CD8-positive, alpha-beta memory T cell (primary cell): ENCODE measurements around the gene SUSD6. TPM values are rescaled to one million over a fixed set of nuclear protein-coding genes. Genes with fewer than 3 reads are reported as not detected.

Experiments used
- CTCF ChIA-PET: fragments of 350-600 bp; sonication (Branson Sonifier 250); formaldehyde crosslinking; loops from one replicate; lab custom pipeline; 2021; ENCODE audit warnings: antibody characterized with exemption; lab: Charles Lee
- POLR2A ChIA-PET: fragments of 350-600 bp; sonication (Branson Sonifier 250); formaldehyde crosslinking; loops from one replicate; lab custom pipeline; 2021; ENCODE audit warnings: antibody characterized with exemption; lab: Charles Lee
- DNase-seq, 5 donors: peaks; one replicate each; pipeline versions ENCODE4 v3.0.0 to v3.0.0-alpha.2; 2020 to 2022; ENCODE audit warnings: mixed read lengths in 1 of 5
- H3K27ac ChIP-seq: one replicate; pipeline ENCODE4 v1.7.0; 2013; ENCODE audit warnings: low read depth, mild to moderate bottlenecking, low read length, moderate library complexity
- H3K27me3 ChIP-seq: 2 replicates; pipeline ENCODE4 v1.7.0; 2013; ENCODE audit warnings: low read length, mild to moderate bottlenecking; ENCODE audit not compliant: insufficient read depth, poor library complexity, severe bottlenecking
- H3K36me3 ChIP-seq: 2 replicates; pipeline ENCODE4 v1.7.0; 2013; ENCODE audit warnings: mild to moderate bottlenecking, low read length, moderate library complexity; ENCODE audit not compliant: insufficient read depth
- H3K4me1 ChIP-seq: 2 replicates; pipeline ENCODE4 v1.7.0; 2013; ENCODE audit warnings: mild to moderate bottlenecking, low read length, moderate library complexity; ENCODE audit not compliant: insufficient read depth
- H3K4me3 ChIP-seq: 2 replicates; pipeline ENCODE4 v1.7.0; 2013; ENCODE audit warnings: mild to moderate bottlenecking, low read length
- H3K9me3 ChIP-seq: 2 replicates; pipeline ENCODE4 v1.7.0; 2013; ENCODE audit warnings: mild to moderate bottlenecking, low read length
- H3K27ac Mint-ChIP-seq, 8 donors: one replicate each; pipeline ENCODE4 v1.8.0; 2020 to 2021; ENCODE audit warnings: mixed read lengths in 8 of 8, mild to moderate bottlenecking in 6 of 8, inconsistent platforms in 3 of 8, moderate library complexity in 3 of 8
- H3K27me3 Mint-ChIP-seq, 2 donors: one replicate each; pipeline ENCODE4 v1.8.0; 2020 to 2021; ENCODE audit warnings: mixed read lengths in 2 of 2, mild to moderate bottlenecking in 1 of 2, moderate library complexity in 1 of 2
- H3K36me3 Mint-ChIP-seq, 3 donors: one replicate each; pipeline ENCODE4 v1.8.0; 2020 to 2021; ENCODE audit warnings: mixed read lengths in 3 of 3, inconsistent platforms in 1 of 3, mild to moderate bottlenecking in 1 of 3
- H3K4me1 Mint-ChIP-seq, 3 donors: one replicate each; pipeline ENCODE4 v1.8.0; 2020 to 2021; ENCODE audit warnings: mixed read lengths in 3 of 3, inconsistent platforms in 1 of 3, mild to moderate bottlenecking in 1 of 3
- H3K4me3 Mint-ChIP-seq, 7 donors: one replicate each; pipeline ENCODE4 v1.8.0; 2020 to 2021; ENCODE audit warnings: mixed read lengths in 7 of 7, mild to moderate bottlenecking in 6 of 7, moderate library complexity in 4 of 7, inconsistent platforms in 2 of 7
- H3K9me3 Mint-ChIP-seq, 5 donors: one replicate each; pipeline ENCODE4 v1.8.0; 2020 to 2022; ENCODE audit warnings: mixed read lengths in 5 of 5, mild to moderate bottlenecking in 3 of 5, moderate library complexity in 2 of 5, inconsistent platforms in 1 of 5
- polyA plus RNA-seq: library from polyadenylated mRNA; unstranded; fragments of 300-500 nt; fragmentation: Illumina TruSeq; gene quantifications from one replicate; pipeline ENCODE4 v1.2.3, GENCODE V29; 2021
- total RNA-seq, 2 experiments: library from RNA; stranded (reverse); gene quantifications; one replicate each; pipeline ENCODE4 v1.2.3, GENCODE V29; 2021

SUSD6 gene
- total and polyA plus RNA-seq, 3 experiments from 2014 or later, result 9.3 to 53.9 (median 51.4) TPM

DNA sequence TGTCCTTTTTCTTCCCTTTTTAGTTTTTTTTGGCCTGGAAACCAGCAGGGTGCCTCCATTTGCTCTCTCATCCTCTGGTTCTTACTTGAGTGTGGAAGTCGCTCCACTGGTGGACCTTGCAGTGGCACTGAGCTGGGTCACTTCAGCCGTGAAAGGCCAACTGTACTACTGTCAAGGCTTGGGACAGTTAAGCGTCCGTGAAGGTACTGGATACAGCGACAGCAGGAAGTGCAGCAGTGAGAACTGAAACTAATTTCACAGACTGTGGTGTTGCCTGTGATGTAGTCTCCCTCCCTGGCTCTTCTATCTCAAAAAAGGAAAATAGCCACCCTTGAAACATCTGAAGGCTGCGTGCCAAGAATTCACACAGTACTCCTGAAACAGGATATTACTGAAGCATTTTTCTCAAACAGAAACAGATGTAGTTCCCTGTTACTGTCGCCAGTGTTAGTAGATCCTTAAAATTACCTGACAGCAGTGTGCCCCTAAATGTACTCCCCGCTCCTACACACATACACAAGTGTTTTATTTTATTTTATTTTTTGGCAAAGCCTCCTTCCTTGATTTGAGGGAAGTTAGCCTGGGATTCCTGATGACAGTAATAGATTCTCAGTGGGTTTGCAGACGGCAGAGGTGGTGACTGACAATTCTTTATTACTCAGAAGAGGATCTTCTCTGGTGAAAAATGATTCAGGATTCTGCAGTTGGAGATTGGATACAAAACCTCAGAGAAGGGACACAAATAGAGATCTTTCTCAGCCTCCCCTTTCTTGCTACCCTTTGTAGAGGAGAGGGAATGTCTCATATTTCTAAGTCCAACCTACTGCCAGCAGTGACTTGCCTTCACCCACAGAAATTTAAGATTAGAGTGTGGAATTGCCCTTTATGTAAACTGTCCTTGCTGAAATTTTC lies 4.4 kb downstream of the SUSD6 start:
- Histone ChIP-seq H3K27ac (peak overlapping the region; percentile 68), H3K36me3 (no peaks in the 10 kb centered on the region), H3K9me3 (no peaks in the 10 kb centered on the region), H3K4me1 (peaks cover 87% of the 10 kb centered on the region), H3K4me3 (peak overlapping the region; percentile 57), H3K27me3 (no peaks in the 10 kb centered on the region)
- ChIA-PET POLR2A (interaction anchor here (1.0 to 2.1 kb wide), 3 partner anchors 9 to 151 kb away, joined by 5 to 8 read pairs (median 7); partner anchors contain the start of gene SRSF5), CTCF (interaction anchor here (1.3 to 1.6 kb wide), 4 partner anchors 8 to 111 kb away, joined by 3 to 6 read pairs (median 4); no protein-coding TSS in a partner anchor)
- Mint-ChIP-seq H3K9me3 (no peaks in the 10 kb centered on the region), H3K36me3 (peaks cover 0 to 6% (median 4%) of the 10 kb centered on the region in 3 donors), H3K27ac (peak overlapping the region; percentile 95 to 100 (median 100)), H3K4me3 (peak overlapping the region; percentile 86 to 99 (median 91)), H3K27me3 (peaks cover 0 to 3% of the 10 kb centered on the region in 2 donors), H3K4me1 (peaks cover 89 to 91% (median 90%) of the 10 kb centered on the region in 3 donors)
- peak; percentile 15 to 64 (median 60) for DNase-seq

- Mint-ChIP-seq H3K36me3 (peaks cover 0 to 6% (median 4%) of the 10 kb centered on the region in 3 donors), H3K4me3 (peak overlapping the region; percentile 86 to 99 (median 91)), H3K27ac (peak overlapping the region; percentile 95 to 100 (median 100)), H3K4me1 (peaks cover 92 to 93% (median 92%) of the 10 kb centered on the region in 3 donors), H3K9me3 (no peaks in the 10 kb centered on the region), H3K27me3 (peaks cover 0 to 3% of the 10 kb centered on the region in 2 donors)
- POLR2A ChIA-PET, result interaction anchor here (1.0 to 2.1 kb wide), 2 partner anchors 9 to 151 kb away, joined by 5 to 8 read pairs; partner anchors contain the start of gene SRSF5
- Histone ChIP-seq H3K36me3 (no peaks in the 10 kb centered on the region), H3K9me3 (no peaks in the 10 kb centered on the region), H3K4me1 (peaks cover 89% of the 10 kb centered on the region), H3K27ac (peak overlapping the region; percentile 68), H3K27me3 (no peaks in the 10 kb centered on the region), H3K4me3 (peak overlapping the region; percentile 57)
- no peak for DNase-seq
- CTCF ChIA-PET, result interaction anchor here (1.3 to 1.6 kb wide), 3 partner anchors 12 to 110 kb away, joined by 3 to 6 read pairs (median 3); no protein-coding TSS in a partner anchor
Observed at GRCh38 chr14:69616408-69616773, 5.0 kb downstream of the SUSD6 start.

GRCh38 chr14:69617796-69618195 lies 6.4 kb downstream of the SUSD6 start:
- peaks cover 0 to 4% (median 2%) of the 10 kb centered on the region in 3 donors for H3K36me3 Mint-ChIP-seq
- H3K27ac ChIP-seq, result no peak overlapping the region
- H3K4me1 ChIP-seq, result peaks cover 96% of the 10 kb centered on the region
- H3K4me3 ChIP-seq, result peak overlapping the region; percentile 10
- H3K27me3 ChIP-seq, result no peaks in the 10 kb centered on the region
- H3K4me3 Mint-ChIP-seq, result peak overlapping the region in 6 of 7 donors; percentile 11 to 95 (median 49)
- peak in 1 of 5 donors; percentile 17 for DNase-seq
- no peaks in the 10 kb centered on the region for H3K27me3 Mint-ChIP-seq
- no peaks in the 10 kb centered on the region for H3K36me3 ChIP-seq
- H3K4me1 Mint-ChIP-seq, result peaks cover 96 to 100% (median 100%) of the 10 kb centered on the region in 3 donors
- H3K27ac Mint-ChIP-seq, result peak overlapping the region; percentile 86 to 100 (median 98)
- H3K9me3 ChIP-seq, result no peaks in the 10 kb centered on the region
- CTCF ChIA-PET, result interaction anchor here (1.5 to 1.6 kb wide), 2 partner anchors 12 to 109 kb away, joined by 3 to 6 read pairs; no protein-coding TSS in a partner anchor
- POLR2A ChIA-PET, result interaction anchor here (0.7 kb wide), 1 partner anchor 149 kb away, joined by 3 read pairs; the partner anchor contains the start of gene SRSF5
- no peaks in the 10 kb centered on the region for H3K9me3 Mint-ChIP-seq

- Mint-ChIP-seq H3K9me3 (no peaks in the 10 kb centered on the region), H3K27ac (peak overlapping the region; percentile 86 to 100 (median 96)), H3K36me3 (peaks cover 0 to 4% (median 2%) of the 10 kb centered on the region in 3 donors), H3K4me3 (peak overlapping the region in 6 of 7 donors; percentile 20 to 49 (median 32)), H3K4me1 (peaks cover 92 to 98% (median 98%) of the 10 kb centered on the region in 3 donors), H3K27me3 (no peaks in the 10 kb centered on the region)
- DNase-seq, result no peak
- Histone ChIP-seq H3K27ac (no peak overlapping the region), H3K4me1 (peaks cover 93% of the 10 kb centered on the region), H3K27me3 (no peaks in the 10 kb centered on the region), H3K4me3 (no peak overlapping the region), H3K9me3 (no peaks in the 10 kb centered on the region), H3K36me3 (no peaks in the 10 kb centered on the region)
- POLR2A ChIA-PET, result no interaction called here
- CTCF ChIA-PET, result no interaction called here
Observed at GRCh38 chr14:69619012-69619411, 7.6 kb downstream of the SUSD6 start.

DNA sequence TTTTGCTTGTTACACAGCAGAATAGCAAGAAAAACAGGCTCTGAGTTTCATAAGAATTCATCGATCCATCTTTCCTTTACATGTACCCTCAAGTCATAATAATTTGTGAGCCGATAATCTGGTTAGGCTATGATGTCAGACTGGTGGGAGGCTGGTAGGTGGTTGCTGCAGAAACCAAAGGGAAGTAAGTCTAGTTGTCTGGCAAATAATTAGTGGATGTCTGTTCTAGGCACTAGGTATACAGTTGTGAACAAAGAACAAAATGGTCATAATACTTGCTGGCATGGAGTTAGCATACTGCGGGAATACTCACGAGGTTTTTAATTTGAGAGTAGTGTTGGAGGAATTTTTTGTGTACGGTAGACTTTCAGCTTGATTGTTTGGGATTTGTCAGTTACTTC lies 8.8 kb downstream of the SUSD6 start:
- no peak overlapping the region for H3K4me3 ChIP-seq
- no peaks in the 10 kb centered on the region for H3K36me3 ChIP-seq
- peaks cover 90 to 98% (median 98%) of the 10 kb centered on the region in 3 donors for H3K4me1 Mint-ChIP-seq
- POLR2A ChIA-PET, result no interaction called here
- H3K27ac ChIP-seq, result peak overlapping the region; percentile 17
- no peaks in the 10 kb centered on the region for H3K27me3 Mint-ChIP-seq
- peak overlapping the region; percentile 2 to 75 (median 57) for H3K4me3 Mint-ChIP-seq
- peaks cover 0 to 4% (median 2%) of the 10 kb centered on the region in 3 donors for H3K36me3 Mint-ChIP-seq
- no peaks in the 10 kb centered on the region for H3K9me3 Mint-ChIP-seq
- H3K4me1 ChIP-seq, result peaks cover 94% of the 10 kb centered on the region
- H3K27me3 ChIP-seq, result no peaks in the 10 kb centered on the region
- CTCF ChIA-PET, result no interaction called here
- H3K9me3 ChIP-seq, result no peaks in the 10 kb centered on the region
- H3K27ac Mint-ChIP-seq, result peak overlapping the region; percentile 37 to 99 (median 79)
- DNase-seq, result no peak

DNA sequence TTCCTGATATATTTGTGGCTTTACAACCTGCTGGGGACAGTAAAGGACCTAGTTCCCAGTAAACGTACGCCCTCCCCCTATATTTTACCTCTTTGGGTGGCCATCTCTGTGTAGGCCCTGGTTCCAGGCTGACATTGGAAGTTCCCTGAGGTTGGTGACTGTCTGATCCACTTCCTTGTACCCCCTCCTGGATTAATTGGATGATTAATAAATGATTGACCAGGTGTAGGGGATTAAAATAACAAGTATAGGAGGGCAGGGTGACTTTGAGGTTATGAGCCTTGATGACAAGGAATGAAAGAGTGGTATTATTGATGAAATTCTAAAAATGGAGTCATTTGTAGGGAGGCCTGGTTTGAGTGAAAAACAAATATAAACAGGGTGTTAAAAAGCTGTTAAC lies 9.6 kb downstream of the SUSD6 start:
- Histone ChIP-seq H3K4me1 (peaks cover 94% of the 10 kb centered on the region), H3K9me3 (no peaks in the 10 kb centered on the region), H3K27me3 (no peaks in the 10 kb centered on the region), H3K27ac (no peak overlapping the region), H3K36me3 (no peaks in the 10 kb centered on the region), H3K4me3 (no peak overlapping the region)
- Mint-ChIP-seq H3K4me3 (peak overlapping the region in 4 of 7 donors; percentile 12 to 60 (median 30)), H3K27me3 (no peaks in the 10 kb centered on the region), H3K36me3 (peaks cover 0 to 3% (median 2%) of the 10 kb centered on the region in 3 donors), H3K9me3 (no peaks in the 10 kb centered on the region), H3K27ac (peak overlapping the region in 7 of 8 donors; percentile 24 to 99 (median 73)), H3K4me1 (peaks cover 90 to 98% (median 98%) of the 10 kb centered on the region in 3 donors)
- CTCF ChIA-PET, result no interaction called here
- POLR2A ChIA-PET, result no interaction called here
- no peak for DNase-seq

- Mint-ChIP-seq H3K4me1 (peaks cover 80 to 98% (median 95%) of the 10 kb centered on the region in 3 donors), H3K36me3 (peaks cover 0 to 2% (median 2%) of the 10 kb centered on the region in 3 donors), H3K27ac (peak overlapping the region in 5 of 8 donors; percentile 4 to 57 (median 49)), H3K27me3 (no peaks in the 10 kb centered on the region), H3K9me3 (no peaks in the 10 kb centered on the region), H3K4me3 (peak overlapping the region in 2 of 7 donors; percentile 33 to 44)
- no peak for DNase-seq
- H3K36me3 ChIP-seq, result no peaks in the 10 kb centered on the region
- CTCF ChIA-PET, result interaction anchor here (0.9 to 1.8 kb wide), 2 partner anchors 9 to 103 kb away, joined by 3 to 6 read pairs; no protein-coding TSS in a partner anchor
- H3K27ac ChIP-seq, result no peak overlapping the region
- H3K4me3 ChIP-seq, result no peak overlapping the region
- H3K4me1 ChIP-seq, result peaks cover 79% of the 10 kb centered on the region
- POLR2A ChIA-PET, result interaction anchor here (3.2 kb wide), 1 partner anchor 13 kb away, joined by 9 read pairs; the partner anchor contains the start of gene SUSD6
- no peaks in the 10 kb centered on the region for H3K27me3 ChIP-seq
- no peaks in the 10 kb centered on the region for H3K9me3 ChIP-seq
Observed at GRCh38 chr14:69624136-69624535, 12.7 kb downstream of the SUSD6 start.
